Endothelial cell of umbilical vein (primary cell): ENCODE measurements around the gene BACH2. TPM values are rescaled to one million over a fixed set of nuclear protein-coding genes. Genes with fewer than 3 reads are reported as not detected.

Source experiments
- BruUV-seq: library from RNA; stranded (reverse); fragments of 400-500 nt; replicated peaks from 2 replicates; lab custom pipeline; 2021; lab: Mats Ljungman, UMichigan
- CTCF ChIA-PET: fragments of 300-600, 350-600 bp; sonication (Branson Sonifier 250); formaldehyde crosslinking; loops from one replicate; lab custom pipeline; 2021; ENCODE audit warnings: antibody characterized with exemption, inconsistent platforms; lab: Charles Lee
- POLR2A ChIA-PET: fragments of 300-600, 350-600 bp; sonication (Branson Sonifier 250); formaldehyde crosslinking; loops from one replicate; lab custom pipeline; 2021; ENCODE audit warnings: antibody characterized with exemption, inconsistent platforms; lab: Charles Lee
- DNase-seq: peaks from one replicate; pipeline ENCODE4 v3.0.0-alpha.2; 2011; ENCODE audit warnings: low read depth, low spot score
- FAIRE-seq: peaks from 2 replicates; lab custom pipeline; 2011; peaks lifted over from hg19 to GRCh38; lab: Jason Lieb, UNC
- H2AFZ ChIP-seq: 2 replicates; pipeline ENCODE4 v1.6.0; 2012; ENCODE audit warnings: low read depth, low read length, control low read depth, inconsistent platforms
- H3K27ac ChIP-seq: 2 replicates; pipeline ENCODE4 v1.5.1; 2011; ENCODE audit warnings: low read depth, mild to moderate bottlenecking, control low read depth, low read length, moderate library complexity; ENCODE audit not compliant: insufficient read depth
- H3K27me3 ChIP-seq, 2 experiments: 2 replicates each; pipeline versions ENCODE4 v1.6.0 to v1.6.1; 2011; ENCODE audit warnings: low read length in 2 of 2, mixed read lengths in 1 of 2; ENCODE audit not compliant: control insufficient read depth in 2 of 2, insufficient read depth in 2 of 2
- H3K36me3 ChIP-seq, 2 experiments: 2 replicates in 1 of 2; 3 replicates in 1 of 2; pipeline ENCODE4 v1.5.1; 2011; ENCODE audit warnings: low read length in 2 of 2, mild to moderate bottlenecking in 1 of 2, moderate library complexity in 1 of 2; ENCODE audit not compliant: control insufficient read depth in 2 of 2, insufficient read depth in 2 of 2; ENCODE audit errors: extremely low read depth in 1 of 2
- H3K4me1 ChIP-seq: 3 replicates; pipeline ENCODE4 v1.5.1; 2011; ENCODE audit warnings: mild to moderate bottlenecking, low read length; ENCODE audit not compliant: control insufficient read depth, insufficient read depth; ENCODE audit errors: extremely low read depth
- H3K4me2 ChIP-seq: 2 replicates; pipeline ENCODE4 v1.6.1; 2011; ENCODE audit warnings: low read length, control low read depth, mixed read lengths; ENCODE audit not compliant: insufficient read depth
- H3K4me3 ChIP-seq, 3 experiments: fragments of 200-600 bp in 1 of 3; sonication (generic), shearing (Covaris generic) in 1 of 3; replicated peaks in 1 of 3; 2 replicates each; pipeline ENCODE4 v1.5.1; 2011 to 2016; ENCODE audit warnings: control low read depth in 3 of 3, low read length in 3 of 3, mild to moderate bottlenecking in 2 of 3, inconsistent platforms in 1 of 3, low read depth in 1 of 3, moderate library complexity in 1 of 3; ENCODE audit not compliant: insufficient read depth in 1 of 3
- H3K79me2 ChIP-seq: 2 replicates; pipeline ENCODE4 v1.6.0; 2012; ENCODE audit warnings: low read length, inconsistent platforms; ENCODE audit not compliant: control insufficient read depth, insufficient read depth
- H3K9ac ChIP-seq: replicated peaks from 2 replicates; pipeline ENCODE3; 2011; ENCODE audit warnings: low read length, control low read depth; ENCODE audit not compliant: insufficient read depth; ENCODE audit errors: extremely low read depth
- H3K9me1 ChIP-seq: replicated peaks from 3 replicates; pipeline ENCODE4 v1.6.0; 2011; ENCODE audit warnings: mild to moderate bottlenecking, low read length; ENCODE audit not compliant: control insufficient read depth, insufficient read depth; ENCODE audit errors: extremely low read depth
- H3K9me3 ChIP-seq: replicated peaks from 2 replicates; pipeline ENCODE4 v1.5.1; 2012; ENCODE audit warnings: low read length, inconsistent platforms; ENCODE audit not compliant: control insufficient read depth, insufficient read depth
- H4K20me1 ChIP-seq: replicated peaks from 2 replicates; pipeline ENCODE3; 2011; ENCODE audit warnings: mild to moderate bottlenecking, low read length; ENCODE audit not compliant: control insufficient read depth, insufficient read depth; ENCODE audit errors: extremely low read depth
- CTCF ChIP-seq, 2 donors: IDR thresholded peaks; 1 replicate in 1 of 2; 2 replicates in 1 of 2; pipeline ENCODE4 v1.5.1; 2011; ENCODE audit warnings: low read length in 2 of 2, mild to moderate bottlenecking in 2 of 2, moderate library complexity in 2 of 2, control low read depth in 1 of 2, inconsistent platforms in 1 of 2, low read depth in 1 of 2; ENCODE audit not compliant: insufficient read depth in 1 of 2; ENCODE audit errors: extremely low read depth in 1 of 2
- EZH2 ChIP-seq: IDR thresholded peaks from 2 replicates; pipeline ENCODE4 v1.6.1; 2012; ENCODE audit warnings: borderline replicate concordance, low read depth, mild to moderate bottlenecking, moderate library complexity, low read length, inconsistent platforms; ENCODE audit not compliant: severe bottlenecking
- FOS ChIP-seq: IDR thresholded peaks from 2 replicates; pipeline ENCODE4 v1.6.1; 2011; ENCODE audit warnings: mild to moderate bottlenecking, low read length, moderate library complexity, borderline replicate concordance; ENCODE audit not compliant: insufficient read depth
- GATA2 ChIP-seq: IDR thresholded peaks from 2 replicates; pipeline ENCODE4 v1.7.0; 2011; ENCODE audit warnings: low read depth, mild to moderate bottlenecking, moderate library complexity, mixed read lengths, low read length; ENCODE audit not compliant: insufficient read length, insufficient read depth
- JUN ChIP-seq: IDR thresholded peaks from 2 replicates; pipeline ENCODE4 v1.6.1; 2011; ENCODE audit warnings: borderline replicate concordance, low read depth; ENCODE audit not compliant: insufficient read length, insufficient read depth
- MAX ChIP-seq: IDR thresholded peaks from 2 replicates; pipeline ENCODE4 v1.6.1; 2011; ENCODE audit not compliant: insufficient read depth, insufficient read length
- MYC ChIP-seq: IDR thresholded peaks from one replicate; pipeline ENCODE4 v1.6.1; 2011; ENCODE audit warnings: mild to moderate bottlenecking, low read depth, low read length
- POLR2A ChIP-seq: IDR thresholded peaks from 2 replicates; pipeline ENCODE4 v1.6.1; 2012; ENCODE audit warnings: low read depth, mild to moderate bottlenecking, control low read depth, low read length
- POLR2AphosphoS5 ChIP-seq: IDR thresholded peaks from 2 replicates; pipeline ENCODE4 v1.6.1; 2012; ENCODE audit warnings: low read depth, mild to moderate bottlenecking, control low read depth, low read length, moderate library complexity; ENCODE audit not compliant: insufficient read depth
- dilution Hi-C: fragments of 300-500 bp; cut with MboI; formaldehyde crosslinking; loops from one replicate; pipeline ENCODE4 v1.15.0; 2019; ENCODE audit warnings: low sequenced_read_pairs; ENCODE audit not compliant: extremely low pct_ligation_motif_present
- intact Hi-C: fragments of 100-400 bp; cut with micrococcal nuclease; formaldehyde crosslinking; loops from one replicate; pipeline ENCODE4 v1.10.0; 2022
- polyA plus RNA-seq, 4 experiments: library from polyadenylated mRNA; depleted of rRNA in 3 of 4; stranded (reverse) in 3 of 4; unstranded in 1 of 4; fragments of >200 nt; gene quantifications; 2 replicates each; pipeline versions ENCODE4 v1.2.1 to v1.2.3, GENCODE V29; 2011 to 2012; ENCODE audit warnings: missing spikeins in 1 of 4
- total RNA-seq: library from RNA; stranded (reverse); gene quantifications from 2 replicates; pipeline ENCODE4 v1.2.3, GENCODE V29; 2021

Gene BACH2
- total and polyA plus RNA-seq, 2 donors (not counting 3 experiments of a cell fraction or from before 2014, with no cell fraction given): 1.7 to 5.6 TPM

GRCh38 chr6:89961481-89961880 is 335.2 kb downstream of the BACH2 start:
- CTCF ChIA-PET: interaction anchor here (0.9 to 1.1 kb wide), 2 partner anchors 14 to 432 kb away, joined by 3 read pairs; no protein-coding TSS in a partner anchor
- POLR2A ChIA-PET: no interaction called here
- Histone ChIP-seq H3K4me2 (no peak overlapping the region), H3K4me1 (no peaks in the 10 kb centered on the region), H4K20me1 (no peaks in the 10 kb centered on the region), H3K27me3 (peaks cover 0 to 5% of the 10 kb centered on the region in 2 experiments), H2AFZ (no peak overlapping the region), H3K27ac (no peak overlapping the region), H3K9me1 (no peaks in the 10 kb centered on the region), H3K9me3 (no peaks in the 10 kb centered on the region), H3K9ac (no peak overlapping the region), H3K4me3 (no peak overlapping the region), H3K36me3 (no peaks in the 10 kb centered on the region), H3K79me2 (no peaks in the 10 kb centered on the region)
- BruUV-seq: no TSS peak
- TF ChIP-seq MAX: no peak
- intact Hi-C loops (no loop called here), dilution Hi-C loops (no loop called here)
- no peak for DNase-seq
- FAIRE-seq: no peak

- intact Hi-C loops: no loop called here
- Histone ChIP-seq H3K9me1 (no peaks in the 10 kb centered on the region), H3K4me2 (no peak overlapping the region), H3K27ac (no peak overlapping the region), H3K27me3 (peaks cover 0 to 2% of the 10 kb centered on the region in 2 experiments), H3K9me3 (no peaks in the 10 kb centered on the region), H3K4me1 (no peaks in the 10 kb centered on the region), H4K20me1 (no peaks in the 10 kb centered on the region), H3K4me3 (no peak overlapping the region), H3K79me2 (no peaks in the 10 kb centered on the region), H3K36me3 (no peaks in the 10 kb centered on the region), H3K9ac (no peak overlapping the region), H2AFZ (no peak overlapping the region)
- no TSS peak for BruUV-seq
- ChIA-PET CTCF (interaction anchor here (1.6 kb wide), 1 partner anchor 19 kb away, joined by 5 read pairs; no protein-coding TSS in a partner anchor), POLR2A (no interaction called here)
- TF ChIP-seq MYC (no peak), FOS (no peak), POLR2A (no peak), CTCF (IDR thresholded peaks at IDR 0.05; ENCODE audit: extremely low read depth in 1 of 2, insufficient read depth in 1 of 2, low read depth in 1 of 2, low read length in 2 of 2) (no peak), POLR2AphosphoS5 (no peak), MAX (no peak), GATA2 (no peak), EZH2 (no peak), JUN (no peak)
- dilution Hi-C loops: no loop called here
- DNase-seq: no peak
- FAIRE-seq: no peak
Measured at GRCh38 chr6:89959883-89960282, 336.8 kb downstream of the BACH2 start.
